Cardiac muscle cell (in vitro differentiated cells and primary cell): ENCODE data around the gene TMEM115. TPM values are rescaled to one million over a fixed set of nuclear protein-coding genes. Genes with fewer than 3 reads are reported as not detected.

ENCODE experiments used
- DNase-seq, 2 donors: peaks; one replicate each; pipeline versions ENCODE4 v3.0.0 to v3.0.0-alpha.2; 2010 to 2017; ENCODE audit warnings: low read depth in 1 of 2, low spot score in 1 of 2
- H3K27ac ChIP-seq: fragments of 200-600 bp; sonication (generic); 2 replicates; pipeline ENCODE4 v1.5.1; 2016
- H3K27me3 ChIP-seq: fragments of 200-600 bp; sonication (generic); 2 replicates; pipeline ENCODE4 v1.6.0; 2016; ENCODE audit warnings: control low read depth
- H3K36me3 ChIP-seq: fragments of 200-600 bp; sonication (generic); 2 replicates; pipeline ENCODE4 v1.5.1; 2016; ENCODE audit warnings: control low read depth
- H3K4me1 ChIP-seq: fragments of 200-600 bp; sonication (generic); 2 replicates; pipeline ENCODE4 v1.8.1; 2017; ENCODE audit warnings: low read depth, mild to moderate bottlenecking, mixed run types
- H3K4me3 ChIP-seq: fragments of 200-600 bp; sonication (generic); 2 replicates; pipeline ENCODE4 v1.5.1; 2016; ENCODE audit warnings: mild to moderate bottlenecking
- H3K9me3 ChIP-seq: fragments of 200-600 bp; sonication (generic); 2 replicates; pipeline ENCODE4 v1.5.1; 2017; ENCODE audit warnings: low read depth, mild to moderate bottlenecking, control low read depth
- polyA plus RNA-seq: library from polyadenylated mRNA; unstranded; fragments of >200 nt; fragmentation: Nextera tagmentation; extraction: Ambion mirVana; gene quantifications from 2 replicates; pipeline ENCODE4 v1.2.1, GENCODE V29; 2016
- total RNA-seq: library from RNA; depleted of rRNA; stranded (reverse); fragments of >200 nt; gene quantifications from 2 replicates; pipeline ENCODE4 v1.2.3, GENCODE V29; 2016
- TF ChIP-seq, protein P1 (sequence below): IDR thresholded peaks from 2 replicates; pipeline ENCODE4 v1.5.1; 2012; ENCODE audit warnings: low read depth, mild to moderate bottlenecking, low read length

TMEM115 gene
- total and polyA plus RNA-seq, 2 experiments from 2014 or later = 57.9 to 67.0 TPM

DNA sequence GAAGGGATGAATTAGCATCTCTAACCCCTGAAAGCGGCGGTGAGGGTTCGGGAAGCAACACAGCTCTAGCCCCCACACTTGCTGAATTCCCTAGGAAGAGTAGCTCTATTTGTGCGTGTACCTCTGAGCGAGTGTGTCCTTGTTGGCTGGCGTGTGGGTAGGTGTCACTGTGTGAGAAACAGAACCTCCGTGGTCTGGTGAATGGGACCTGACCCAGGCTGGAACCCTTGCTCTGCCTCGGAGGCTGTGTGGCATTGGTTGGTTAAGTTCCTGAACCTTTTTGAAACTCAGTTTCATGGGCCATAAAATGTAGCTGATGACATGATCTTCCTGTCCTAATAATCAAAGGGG is 414 bp upstream of the TMEM115 start:
- Histone ChIP-seq H3K4me1 (peaks cover 21% of the 10 kb centered on the region), H3K36me3 (peaks cover 6% of the 10 kb centered on the region), H3K9me3 (no peaks in the 10 kb centered on the region), H3K27me3 (no peaks in the 10 kb centered on the region), H3K27ac (no peak overlapping the region), H3K4me3 (no peak overlapping the region)
- TF ChIP-seq, protein P1, sequence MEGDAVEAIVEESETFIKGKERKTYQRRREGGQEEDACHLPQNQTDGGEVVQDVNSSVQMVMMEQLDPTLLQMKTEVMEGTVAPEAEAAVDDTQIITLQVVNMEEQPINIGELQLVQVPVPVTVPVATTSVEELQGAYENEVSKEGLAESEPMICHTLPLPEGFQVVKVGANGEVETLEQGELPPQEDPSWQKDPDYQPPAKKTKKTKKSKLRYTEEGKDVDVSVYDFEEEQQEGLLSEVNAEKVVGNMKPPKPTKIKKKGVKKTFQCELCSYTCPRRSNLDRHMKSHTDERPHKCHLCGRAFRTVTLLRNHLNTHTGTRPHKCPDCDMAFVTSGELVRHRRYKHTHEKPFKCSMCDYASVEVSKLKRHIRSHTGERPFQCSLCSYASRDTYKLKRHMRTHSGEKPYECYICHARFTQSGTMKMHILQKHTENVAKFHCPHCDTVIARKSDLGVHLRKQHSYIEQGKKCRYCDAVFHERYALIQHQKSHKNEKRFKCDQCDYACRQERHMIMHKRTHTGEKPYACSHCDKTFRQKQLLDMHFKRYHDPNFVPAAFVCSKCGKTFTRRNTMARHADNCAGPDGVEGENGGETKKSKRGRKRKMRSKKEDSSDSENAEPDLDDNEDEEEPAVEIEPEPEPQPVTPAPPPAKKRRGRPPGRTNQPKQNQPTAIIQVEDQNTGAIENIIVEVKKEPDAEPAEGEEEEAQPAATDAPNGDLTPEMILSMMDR = no peak
- no peak for DNase-seq

DNA sequence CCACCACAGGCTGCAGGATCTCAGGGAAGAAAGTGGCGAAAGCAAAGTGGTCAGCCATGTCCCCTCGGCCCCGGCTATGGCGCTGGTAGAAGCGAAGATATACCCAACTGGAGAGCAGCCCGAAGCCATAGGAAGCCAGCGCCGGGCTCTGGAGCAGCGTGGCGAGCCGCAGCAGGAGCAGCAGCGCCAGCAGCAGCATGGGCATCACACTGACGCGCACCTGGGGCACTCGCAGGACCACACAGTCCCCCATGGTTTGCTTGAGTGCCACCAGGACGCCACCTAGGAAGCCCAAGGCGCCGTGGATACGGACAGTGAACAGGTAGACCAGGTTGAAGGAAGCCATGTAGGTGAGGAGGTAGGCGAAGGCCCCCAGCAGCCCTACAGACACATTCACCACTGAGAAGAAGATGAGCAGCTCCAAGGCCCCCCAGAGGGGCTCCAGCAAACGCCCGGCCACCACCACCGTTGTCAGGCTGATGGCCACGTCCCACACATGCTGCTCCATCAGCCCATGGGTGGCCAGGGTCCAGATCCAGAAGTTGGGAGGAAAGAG is 888 bp downstream of the TMEM115 start:
- Histone ChIP-seq H3K9me3 (no peaks in the 10 kb centered on the region), H3K4me1 (peaks cover 21% of the 10 kb centered on the region), H3K27ac (peak overlapping the region; percentile 89), H3K4me3 (peak overlapping the region; percentile 86), H3K36me3 (peaks cover 10% of the 10 kb centered on the region), H3K27me3 (no peaks in the 10 kb centered on the region)
- TF ChIP-seq, protein P1 = no peak
- no peak for DNase-seq

DNA sequence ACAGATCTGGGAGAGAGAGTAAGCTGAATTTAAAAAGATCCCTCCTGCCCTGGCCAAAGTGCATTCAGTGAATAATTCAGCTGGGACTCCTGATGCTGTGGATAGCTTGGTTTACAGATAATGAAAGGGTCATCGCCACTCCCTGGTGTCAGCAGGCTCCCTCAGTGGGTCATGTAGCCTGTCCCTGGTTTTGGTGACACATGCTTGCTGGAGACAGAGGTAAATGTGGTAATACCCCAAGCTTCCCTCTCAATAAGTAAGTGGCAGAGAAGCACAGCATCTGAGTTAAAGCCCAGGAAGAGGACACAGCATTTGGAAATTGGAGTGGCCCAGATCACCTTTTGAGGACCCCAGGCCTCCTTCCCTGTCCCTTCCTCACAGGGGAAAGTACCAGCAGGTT is 1.8 kb downstream of the TMEM115 start:
- H3K4me3 ChIP-seq = peak overlapping the region; percentile 17
- no peaks in the 10 kb centered on the region for H3K27me3 ChIP-seq
- H3K36me3 ChIP-seq = peaks cover 10% of the 10 kb centered on the region
- no peak overlapping the region for H3K27ac ChIP-seq
- TF ChIP-seq, protein P1 = no peak
- no peaks in the 10 kb centered on the region for H3K9me3 ChIP-seq
- H3K4me1 ChIP-seq = peaks cover 21% of the 10 kb centered on the region
- no peak for DNase-seq

DNA sequence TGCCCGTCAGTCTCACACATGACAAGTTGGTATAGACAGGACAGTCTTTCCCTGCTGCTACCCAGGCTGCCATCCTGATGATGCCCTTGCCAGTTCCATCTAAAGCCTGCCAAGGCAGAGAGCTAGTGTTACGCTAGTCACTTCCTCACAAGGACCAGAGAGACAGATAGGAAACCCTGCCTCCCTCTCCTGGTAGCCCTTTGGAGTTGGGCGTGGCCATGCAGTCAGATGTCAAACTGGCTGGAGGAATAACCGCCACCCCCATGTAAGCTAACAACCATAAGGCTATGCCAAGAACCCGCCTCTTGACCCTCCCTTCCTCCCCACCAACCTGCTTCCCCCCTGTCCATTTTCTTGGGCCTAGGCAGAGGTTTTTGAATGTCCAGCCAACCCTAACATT is 2.8 kb downstream of the TMEM115 start:
- H3K27ac ChIP-seq = no peak overlapping the region
- peaks cover 10% of the 10 kb centered on the region for H3K36me3 ChIP-seq
- peak in 1 of 2 donors; percentile 25 for DNase-seq
- TF ChIP-seq, protein P1 = no peak
- H3K27me3 ChIP-seq = no peaks in the 10 kb centered on the region
- H3K4me3 ChIP-seq = no peak overlapping the region
- H3K4me1 ChIP-seq = peaks cover 21% of the 10 kb centered on the region
- no peaks in the 10 kb centered on the region for H3K9me3 ChIP-seq

DNA sequence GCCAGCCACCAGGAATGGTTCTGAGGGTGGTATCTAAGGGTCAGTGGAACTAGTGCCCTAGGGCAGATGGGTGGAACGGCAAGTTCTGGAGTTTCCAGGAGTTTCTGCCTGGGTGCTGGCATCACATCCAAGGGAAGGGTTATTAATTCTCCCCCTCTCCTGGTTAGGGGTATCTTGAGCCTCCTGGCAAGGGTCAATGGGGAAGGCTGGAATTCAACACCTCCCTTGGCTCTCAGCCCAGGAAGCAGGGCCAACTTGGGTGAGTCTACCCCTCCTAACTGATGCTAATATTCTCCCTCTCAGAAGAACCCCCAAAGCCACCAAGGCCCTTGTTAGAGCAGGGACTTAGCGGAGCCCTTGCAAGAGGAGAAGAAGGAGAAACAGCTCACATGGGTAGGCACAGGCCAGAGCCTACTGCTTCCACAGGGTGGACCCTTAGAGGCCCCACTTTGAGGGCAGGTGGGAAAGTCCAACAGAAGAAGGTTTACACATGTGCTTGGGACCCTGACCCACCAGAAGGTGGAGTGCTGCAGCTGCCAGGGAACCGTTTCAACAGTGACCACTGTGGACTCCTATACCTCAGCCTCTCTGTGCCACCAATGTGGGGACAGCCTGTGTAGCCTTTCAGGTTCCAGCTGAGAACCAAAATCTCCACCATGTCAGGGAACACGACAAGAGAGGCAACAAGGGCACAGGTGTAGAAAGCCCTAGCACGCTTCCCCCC is 3.3 kb downstream of the TMEM115 start:
- H3K36me3 ChIP-seq = peaks cover 10% of the 10 kb centered on the region
- no peak overlapping the region for H3K4me3 ChIP-seq
- H3K4me1 ChIP-seq = peaks cover 24% of the 10 kb centered on the region
- TF ChIP-seq, protein P1 = no peak
- H3K9me3 ChIP-seq = no peaks in the 10 kb centered on the region
- DNase-seq = no peak
- H3K27ac ChIP-seq = no peak overlapping the region
- H3K27me3 ChIP-seq = no peaks in the 10 kb centered on the region
